K562 (cell line): ENCODE results near the gene AMOTL1. TPM values are rescaled to one million over a fixed set of nuclear protein-coding genes. Genes with fewer than 3 reads are reported as not detected.

Source experiments
- ATAC-seq: fragments of 200-7000 bp; cut with Tn5 transposase; 3 replicates; pipeline ENCODE4 v1.9.1; 2020; ENCODE audit warnings: moderate library complexity
- BruUV-seq: library from RNA; stranded (reverse); fragments of 400-500 nt; replicated peaks from 2 replicates; lab custom pipeline; 2021; lab: Mats Ljungman, UMichigan
- CTCF ChIA-PET: fragments of 300-600 bp; formaldehyde crosslinking; extraction: SDS; loops from one replicate; lab custom pipeline; 2021; ENCODE audit warnings: low intra/inter-chr PET ratio; lab: Yijun Ruan, JAX
- POLR2A ChIA-PET: fragments of 300-600, 350-650 bp; sonication (Branson Sonifier 250); formaldehyde crosslinking; extraction: SDS; loops from one replicate; lab custom pipeline; 2021; ENCODE audit warnings: antibody characterized with exemption, inconsistent platforms; lab: Yijun Ruan, JAX
- DNase-seq, 4 experiments: peaks; one replicate each; pipeline versions ENCODE4 v3.0.0 to v3.0.0-alpha.2; 2011 to 2018; ENCODE audit warnings: low spot score in 3 of 4, mixed read lengths in 3 of 4; ENCODE audit errors: extremely low read depth in 1 of 4
- FAIRE-seq: peaks from 2 replicates; lab custom pipeline; 2011; peaks lifted over from hg19 to GRCh38; lab: Jason Lieb, UNC
- H2AFZ ChIP-seq: 2 replicates; pipeline ENCODE4 v1.6.0; 2011; ENCODE audit warnings: low read depth, low read length, control low read depth, inconsistent platforms
- H3K27ac ChIP-seq: fragments of 200-600 bp; 3 replicates; pipeline ENCODE4 v1.8.0; 2011; ENCODE audit warnings: low read depth, mild to moderate bottlenecking, control low read depth, inconsistent platforms, low read length, moderate library complexity, mixed read lengths; ENCODE audit errors: extremely low read depth
- H3K27me3 ChIP-seq, 2 experiments: fragments of 300-600 bp in 1 of 2; 2 replicates in 1 of 2; 3 replicates in 1 of 2; pipeline versions ENCODE4 v1.6.0 to v1.8.0; 2011; ENCODE audit warnings: inconsistent platforms in 2 of 2, low read length in 2 of 2, mild to moderate bottlenecking in 1 of 2, mixed read lengths in 1 of 2, moderate library complexity in 1 of 2; ENCODE audit not compliant: control insufficient read depth in 2 of 2, insufficient read depth in 2 of 2
- H3K36me3 ChIP-seq: fragments of 300-600 bp; 3 replicates; pipeline ENCODE4 v1.8.0; 2011; ENCODE audit warnings: mild to moderate bottlenecking, low read length, inconsistent platforms; ENCODE audit not compliant: control insufficient read depth, insufficient read depth
- H3K4me1 ChIP-seq, 2 experiments: fragments of 200-600 bp in 1 of 2; replicated peaks in 1 of 2; 2 replicates in 1 of 2; 3 replicates in 1 of 2; pipeline versions ENCODE4 v1.5.1 to v1.8.0; 2011; ENCODE audit warnings: inconsistent platforms in 2 of 2, low read length in 2 of 2, mild to moderate bottlenecking in 1 of 2, mixed read lengths in 1 of 2, moderate library complexity in 1 of 2; ENCODE audit not compliant: control insufficient read depth in 2 of 2, insufficient read depth in 2 of 2
- H3K4me2 ChIP-seq: 2 replicates; pipeline ENCODE4 v1.6.1; 2011; ENCODE audit warnings: low read length, control low read depth, inconsistent platforms, mixed read lengths; ENCODE audit not compliant: insufficient read depth
- H3K4me3 ChIP-seq: fragments of 200-600 bp; sonication (generic), shearing (Covaris generic); 2 replicates; pipeline ENCODE4 v1.5.1; 2016; ENCODE audit warnings: control low read depth, inconsistent platforms
- H3K79me2 ChIP-seq: fragments of 200-600 bp; 3 replicates; pipeline ENCODE4 v1.8.0; 2011; ENCODE audit warnings: low read length, inconsistent platforms; ENCODE audit not compliant: control insufficient read depth, insufficient read depth
- H3K9ac ChIP-seq, 2 experiments: 2 replicates each; pipeline versions ENCODE4 v1.6.0 to v1.6.1; 2011; ENCODE audit warnings: low read depth in 2 of 2, low read length in 2 of 2, control low read depth in 1 of 2, inconsistent platforms in 1 of 2, mild to moderate bottlenecking in 1 of 2, mixed read lengths in 1 of 2; ENCODE audit not compliant: insufficient read depth in 1 of 2
- H3K9me1 ChIP-seq: one replicate; pipeline ENCODE4 v1.6.0; 2011; ENCODE audit warnings: inconsistent platforms, mild to moderate bottlenecking, low read length, moderate library complexity; ENCODE audit not compliant: control insufficient read depth, insufficient read depth
- H3K9me3 ChIP-seq: replicated peaks from 2 replicates; pipeline ENCODE4 v1.5.1; 2011; ENCODE audit warnings: low read depth, low read length, inconsistent platforms; ENCODE audit not compliant: control insufficient read depth, insufficient read depth
- H4K20me1 ChIP-seq: replicated peaks from 2 replicates; pipeline ENCODE4 v1.6.1; 2011; ENCODE audit warnings: low read length, inconsistent platforms, mixed read lengths; ENCODE audit not compliant: control insufficient read depth, insufficient read depth
- CBFB ChIP-seq: sonication (generic); formaldehyde crosslinking; IDR thresholded peaks from 2 replicates; pipeline ENCODE4 v1.4.0; 2020; ENCODE audit warnings: mild to moderate bottlenecking, missing genetic modification reagents
- CHAMP1 ChIP-seq: fragments of 450-650 bp; IDR thresholded peaks from 2 replicates; pipeline ENCODE4 v1.6.1; 2016; ENCODE audit warnings: mild to moderate bottlenecking
- CLOCK ChIP-seq: fragments of 250-450 bp; sonication (Bioruptor Pico); IDR thresholded peaks from 2 replicates; pipeline ENCODE4 v1.4.0; 2020; ENCODE audit warnings: mild to moderate bottlenecking, moderate library complexity, borderline replicate concordance
- FOSL1 ChIP-seq: fragments of 200-800 bp; sonication (Bioruptor generic); conservative IDR thresholded peaks from 2 replicates; pipeline ENCODE4 v1.6.1; 2016; ENCODE audit warnings: missing genetic modification characterization, missing compliant biosample characterization
- HMBOX1 ChIP-seq: sonication (generic); IDR thresholded peaks from 2 replicates; pipeline ENCODE4 v1.6.1; 2016
- KDM2B ChIP-seq: fragments of 250-450 bp; sonication (Bioruptor Pico); IDR thresholded peaks from 2 replicates; pipeline ENCODE4 v1.8.0; 2021; ENCODE audit warnings: mild to moderate bottlenecking, moderate library complexity
- KDM4B ChIP-seq, 2 experiments: fragments of 450-650 bp in 1 of 2; sonication (generic) in 1 of 2; IDR thresholded peaks; 2 replicates each; pipeline ENCODE4 v1.6.1; 2016 to 2017; ENCODE audit warnings: borderline replicate concordance in 2 of 2, antibody characterized with exemption in 1 of 2, low read depth in 1 of 2, mild to moderate bottlenecking in 1 of 2
- SMAD3 ChIP-seq: fragments of 450-650 bp; formaldehyde crosslinking; conservative IDR thresholded peaks from 2 replicates; pipeline ENCODE4 v1.4.0; 2020; ENCODE audit warnings: mild to moderate bottlenecking
- ZFP91 ChIP-seq: sonication (generic); formaldehyde crosslinking; IDR thresholded peaks from 2 replicates; pipeline ENCODE4 v1.8.0; 2022; ENCODE audit warnings: mild to moderate bottlenecking, missing genetic modification reagents
- ZNF143 ChIP-seq: sonication (generic); formaldehyde crosslinking; IDR thresholded peaks from 2 replicates; pipeline ENCODE4 v1.9.0; 2022; ENCODE audit warnings: mild to moderate bottlenecking, missing genetic modification reagents
- ZNF77 ChIP-seq: fragments of 250-450 bp; sonication (Bioruptor Pico); IDR thresholded peaks from 2 replicates; pipeline ENCODE4 v1.5.0; 2020
- WGBS: fragments of 100-300 bp; shearing (Covaris generic); methylation state at CpG from one replicate; pipeline ENCODE4 v1.1.6; 2016; ENCODE audit warnings: low coverage, mixed read lengths; ENCODE audit not compliant: insufficient coverage; ENCODE audit errors: missing lambda C conversion rate; 5-methylcytosine and 5-hydroxymethylcytosine counted together
- in situ Hi-C: fragments of 300-500 bp; cut with MboI; formaldehyde crosslinking; loops from 4 replicates; pipeline ENCODE4 v1.15.0; 2018; ENCODE audit warnings: inconsistent platforms, mixed read lengths
- intact Hi-C: fragments of 100-400 bp; cut with micrococcal nuclease; formaldehyde crosslinking; loops from 2 replicates; pipeline ENCODE4 v1.14.2; 2022
- polyA plus RNA-seq, 8 experiments: library from polyadenylated mRNA; depleted of rRNA in 4 of 8; stranded (reverse) in 5 of 8; unstranded in 3 of 8; fragments of >200 nt; fragmentation: Nextera tagmentation in 2 of 8; fragmentation: Illumina TruSeq in 1 of 8; extraction: Ambion mirVana in 2 of 8; extraction: Trizol in 1 of 8; gene quantifications; 2 replicates each; pipeline versions ENCODE4 v1.2.1 to v1.2.3, GENCODE V29; 2011 to 2014; ENCODE audit warnings: inconsistent platforms in 1 of 8, missing spikeins in 1 of 8
- total RNA-seq, 7 experiments: library from RNA; depleted of rRNA in 6 of 7; stranded (reverse); fragments of >200 nt in 6 of 7; fragmentation: Illumina TruSeq in 2 of 7; extraction: Trizol in 2 of 7; gene quantifications; 2 replicates each; pipeline versions ENCODE4 v1.2.1 to v1.2.3, GENCODE V29; 2011 to 2021; ENCODE audit warnings: low replicate concordance in 1 of 7

The AMOTL1 gene
- total and polyA plus RNA-seq, 9 of the 15 experiments (the other 6 are each of a cell fraction or from before 2014, with no cell fraction given) = 4.0 to 35.4 (median 14.0) TPM

GRCh38 chr11:94793002-94793401, 24.8 kb downstream of the AMOTL1 start (continued):
- TF ChIP-seq CHAMP1 (no peak), HMBOX1 (0 out of 2 replicates have a peak, but pooled peaks have one; percentile 2), CBFB (CRISPR knock-in tag) (no peak)

GRCh38 chr11:94793822-94794221, 25.7 kb downstream of the AMOTL1 start:
- no peak for TF ChIP-seq CLOCK (CRISPR knock-in tag)
- no peak for TF ChIP-seq KDM4B (IDR thresholded peaks at IDR 0.05; ENCODE audit: borderline replicate concordance in 2 of 2, low read depth in 1 of 2)
- TF ChIP-seq ZNF77 (CRISPR knock-in tag) = no peak
- no peak for TF ChIP-seq KDM2B (CRISPR knock-in tag)
- no peak for TF ChIP-seq SMAD3 (CRISPR knock-in tag)
- no peak for TF ChIP-seq ZNF143
- TF ChIP-seq FOSL1 (tag) = peak; percentile 31; the same call in 1 of the 2 replicates
- TF ChIP-seq ZFP91 = no peak
- TF ChIP-seq, all 486 proteins: peak for 1
- H3K79me2 ChIP-seq = peaks cover 85% of the 10 kb centered on the region
- FAIRE-seq = no peak
- peak overlapping the region; percentile 75 for H3K27ac ChIP-seq
- DNase-seq = no peak
- in situ Hi-C loops (no loop called here), intact Hi-C loops (no loop called here)
- H3K9me3 ChIP-seq = no peaks in the 10 kb centered on the region
- ChIA-PET POLR2A (interaction anchor here (0.9 to 1.0 kb wide), 2 partner anchors 9 to 13 kb away, joined by 3 to 5 read pairs; no protein-coding TSS in a partner anchor), CTCF (no interaction called here)
- ATAC-seq = no peak
- WGBS = 19% methylated on average over 2 of the region's 2 CpGs
- H2AFZ ChIP-seq = no peak overlapping the region
- H3K9me1 ChIP-seq = no peaks in the 10 kb centered on the region
- H3K4me2 ChIP-seq = peak overlapping the region; percentile 70; the same call in 1 of the 2 replicates
- H4K20me1 ChIP-seq = no peaks in the 10 kb centered on the region; the same call in 1 of the 2 replicates
- peaks cover 0 to 41% of the 10 kb centered on the region in 2 experiments; a peak in 3 of 5 replicates for H3K4me1 ChIP-seq
- H3K27me3 ChIP-seq = no peaks in the 10 kb centered on the region
- no peak overlapping the region for H3K4me3 ChIP-seq
- peaks cover 15% of the 10 kb centered on the region; the same call in 2 of the 3 replicates for H3K36me3 ChIP-seq
- H3K9ac ChIP-seq = no peak overlapping the region
- no TSS peak for BruUV-seq
